ENCODE data around the gene SYNDIG1. TPM values are rescaled to one million over a fixed set of nuclear protein-coding genes. Genes with fewer than 3 reads are reported as not detected.

The SYNDIG1 gene
- total RNA-seq, 1 donor, result 1.6 TPM

- no peak for TF ChIP-seq CTCF (IDR thresholded peaks at IDR 0.05; ENCODE audit: insufficient read depth, low read length)
- no peak for DNase-seq (ENCODE audit: low read depth)
- no peak overlapping the region for H3K4me3 ChIP-seq (ENCODE audit: low read depth, low read length)
Measured at GRCh38 chr20:24439737-24440387, 29.6 kb upstream of the SYNDIG1 start.

- TF ChIP-seq CTCF (IDR thresholded peaks at IDR 0.05; ENCODE audit: insufficient read depth, low read length), result no peak
- no peak overlapping the region for H3K4me3 ChIP-seq (ENCODE audit: low read depth, low read length)
Measured at GRCh38 chr20:24441661-24442060, 27.8 kb upstream of the SYNDIG1 start.

GRCh38 chr20:24442909-24443308, 26.5 kb upstream of the SYNDIG1 start:
- DNase-seq (ENCODE audit: low read depth), result no peak
- no peak for TF ChIP-seq CTCF (IDR thresholded peaks at IDR 0.05; ENCODE audit: insufficient read depth, low read length)
- no peak overlapping the region for H3K4me3 ChIP-seq (ENCODE audit: low read depth, low read length)

More at GRCh38 chr20:24441661-24442060, 27.8 kb upstream of the SYNDIG1 start:
- no peak for DNase-seq (ENCODE audit: low read depth)

GRCh38 chr20:24443436-24443835, 26.0 kb upstream of the SYNDIG1 start:
- TF ChIP-seq CTCF (IDR thresholded peaks at IDR 0.05; ENCODE audit: insufficient read depth, low read length), result no peak
- H3K4me3 ChIP-seq (ENCODE audit: low read depth, low read length), result no peak overlapping the region

GRCh38 chr20:24444526-24445190, 24.8 kb upstream of the SYNDIG1 start:
- H3K4me3 ChIP-seq (ENCODE audit: low read depth, low read length), result no peak overlapping the region
- TF ChIP-seq CTCF (IDR thresholded peaks at IDR 0.05; ENCODE audit: insufficient read depth, low read length), result no peak
- no peak for DNase-seq (ENCODE audit: low read depth)

More at GRCh38 chr20:24443436-24443835, 26.0 kb upstream of the SYNDIG1 start:
- no peak for DNase-seq (ENCODE audit: low read depth)

GRCh38 chr20:24445510-24446170, 23.8 kb upstream of the SYNDIG1 start:
- TF ChIP-seq CTCF (IDR thresholded peaks at IDR 0.05; ENCODE audit: insufficient read depth, low read length), result no peak
- no peak overlapping the region for H3K4me3 ChIP-seq (ENCODE audit: low read depth, low read length)
- no peak for DNase-seq (ENCODE audit: low read depth)
